ENCODE measurements around the gene UPF1.
"Not testable (repeated sequence)": the region's sequence is repeated elsewhere in the genome, so short reads cannot be mapped to it uniquely, and the experiment has no call there.

The UPF1 gene

DNA sequence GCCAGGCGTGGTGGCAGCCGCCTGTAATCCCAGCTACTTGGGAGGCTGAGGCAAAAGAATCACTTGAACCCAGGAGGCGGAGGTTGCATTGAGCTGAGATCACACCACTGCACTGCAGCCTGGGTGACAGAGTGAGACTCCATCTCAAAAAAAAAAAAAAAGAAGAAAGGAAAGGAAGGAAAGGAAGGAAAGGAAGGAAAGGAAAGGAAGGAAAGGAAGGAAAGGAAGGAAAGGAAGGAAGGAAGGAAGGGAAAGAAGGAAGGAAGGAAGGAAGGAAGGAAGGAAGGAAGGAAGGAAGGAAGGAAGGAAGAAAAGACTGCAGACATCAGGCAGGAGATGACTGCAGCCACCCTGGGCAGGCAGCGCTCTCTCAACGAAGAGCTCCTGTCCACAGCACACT, 70.8 kb downstream of the UPF1 start:
- H3K9me3 Mint-ChIP-seq, H3K4me1 Mint-ChIP-seq, H3K27me3 Mint-ChIP-seq, H3K36me3 Mint-ChIP-seq, H3K27ac Mint-ChIP-seq, H3K4me3 Mint-ChIP-seq: not testable (repeated sequence)

- Mint-ChIP-seq H3K36me3 (peaks cover 6% of the 10 kb centered on the region), H3K4me3 (no peak overlapping the region), H3K9me3 (no peaks in the 10 kb centered on the region), H3K4me1 (no peaks in the 10 kb centered on the region), H3K27me3 (no peaks in the 10 kb centered on the region), H3K27ac (no peak overlapping the region)
Measured at GRCh38 chr19:18903156-18904037, 71.6 kb downstream of the UPF1 start.

- Mint-ChIP-seq H3K4me1 (peaks cover under 1% of the 10 kb centered on the region), H3K27me3 (no peaks in the 10 kb centered on the region), H3K36me3 (peaks cover 6% of the 10 kb centered on the region), H3K4me3 (no peak overlapping the region), H3K9me3 (no peaks in the 10 kb centered on the region), H3K27ac (no peak overlapping the region)
Measured at GRCh38 chr19:18904334-18905057, 72.7 kb downstream of the UPF1 start.

- Mint-ChIP-seq H3K27ac (no peak overlapping the region), H3K4me1 (peaks cover 4% of the 10 kb centered on the region), H3K27me3 (no peaks in the 10 kb centered on the region), H3K9me3 (no peaks in the 10 kb centered on the region), H3K4me3 (no peak overlapping the region), H3K36me3 (peaks cover 8% of the 10 kb centered on the region)
Measured at GRCh38 chr19:18905058-18905456, 73.3 kb downstream of the UPF1 start.

DNA sequence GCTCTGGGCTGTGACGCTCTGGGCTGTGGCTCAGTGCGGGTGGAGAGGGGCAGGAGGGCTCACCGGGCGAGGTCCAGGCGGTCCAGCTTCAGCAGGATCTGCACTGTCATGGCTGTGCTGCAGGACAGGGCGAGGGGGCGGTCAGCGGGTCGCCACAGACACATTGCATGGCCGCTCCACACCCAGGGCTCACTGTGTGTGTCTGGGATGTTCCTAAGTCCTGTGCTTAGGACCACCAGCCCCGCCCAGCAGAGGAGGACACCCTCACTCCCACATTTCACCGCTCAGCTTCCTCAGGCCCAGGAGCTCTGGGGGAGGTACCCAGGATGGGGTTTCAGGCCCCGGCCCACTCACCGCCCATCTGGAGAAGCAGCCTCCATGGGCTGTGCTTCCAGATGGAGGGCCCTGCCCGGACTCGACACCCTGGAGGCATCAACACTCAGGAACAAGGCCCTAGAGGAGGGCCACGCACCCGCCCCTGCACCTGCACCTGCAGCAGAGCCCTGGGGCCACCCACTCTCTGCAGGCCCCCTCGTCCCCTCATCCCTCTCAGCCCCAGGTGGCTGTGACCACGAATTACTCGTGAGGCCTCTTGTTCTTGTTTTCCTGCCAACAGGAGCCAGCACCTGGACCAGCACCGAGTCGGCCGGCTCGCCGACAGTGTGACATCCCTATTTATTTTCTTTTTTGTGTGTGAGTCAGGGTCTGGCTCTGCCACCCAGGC, 73.9 kb downstream of the UPF1 start:
- Mint-ChIP-seq H3K36me3 (peaks cover 8% of the 10 kb centered on the region), H3K9me3 (no peaks in the 10 kb centered on the region), H3K27ac (no peak overlapping the region), H3K4me1 (peaks cover 4% of the 10 kb centered on the region), H3K27me3 (no peaks in the 10 kb centered on the region), H3K4me3 (no peak overlapping the region)

GRCh38 chr19:18906605-18907519, 75.1 kb downstream of the UPF1 start:
- H3K4me1 Mint-ChIP-seq = peaks cover 4% of the 10 kb centered on the region
- H3K4me3 Mint-ChIP-seq = no peak overlapping the region
- no peaks in the 10 kb centered on the region for H3K9me3 Mint-ChIP-seq
- no peak overlapping the region for H3K27ac Mint-ChIP-seq
- no peaks in the 10 kb centered on the region for H3K27me3 Mint-ChIP-seq
- H3K36me3 Mint-ChIP-seq = peaks cover 8% of the 10 kb centered on the region

GRCh38 chr19:18908917-18909619, 77.3 kb downstream of the UPF1 start:
- Mint-ChIP-seq H3K27me3 (no peaks in the 10 kb centered on the region), H3K9me3 (no peaks in the 10 kb centered on the region), H3K27ac (no peak overlapping the region), H3K36me3 (peaks cover 13% of the 10 kb centered on the region), H3K4me1 (peaks cover 16% of the 10 kb centered on the region), H3K4me3 (no peak overlapping the region)

GRCh38 chr19:18910010-18910409, 78.3 kb downstream of the UPF1 start:
- no peaks in the 10 kb centered on the region for H3K9me3 Mint-ChIP-seq
- H3K4me1 Mint-ChIP-seq = peaks cover 19% of the 10 kb centered on the region
- H3K36me3 Mint-ChIP-seq = peaks cover 13% of the 10 kb centered on the region
- H3K27me3 Mint-ChIP-seq = no peaks in the 10 kb centered on the region
- no peak overlapping the region for H3K4me3 Mint-ChIP-seq
- H3K27ac Mint-ChIP-seq = no peak overlapping the region

DNA sequence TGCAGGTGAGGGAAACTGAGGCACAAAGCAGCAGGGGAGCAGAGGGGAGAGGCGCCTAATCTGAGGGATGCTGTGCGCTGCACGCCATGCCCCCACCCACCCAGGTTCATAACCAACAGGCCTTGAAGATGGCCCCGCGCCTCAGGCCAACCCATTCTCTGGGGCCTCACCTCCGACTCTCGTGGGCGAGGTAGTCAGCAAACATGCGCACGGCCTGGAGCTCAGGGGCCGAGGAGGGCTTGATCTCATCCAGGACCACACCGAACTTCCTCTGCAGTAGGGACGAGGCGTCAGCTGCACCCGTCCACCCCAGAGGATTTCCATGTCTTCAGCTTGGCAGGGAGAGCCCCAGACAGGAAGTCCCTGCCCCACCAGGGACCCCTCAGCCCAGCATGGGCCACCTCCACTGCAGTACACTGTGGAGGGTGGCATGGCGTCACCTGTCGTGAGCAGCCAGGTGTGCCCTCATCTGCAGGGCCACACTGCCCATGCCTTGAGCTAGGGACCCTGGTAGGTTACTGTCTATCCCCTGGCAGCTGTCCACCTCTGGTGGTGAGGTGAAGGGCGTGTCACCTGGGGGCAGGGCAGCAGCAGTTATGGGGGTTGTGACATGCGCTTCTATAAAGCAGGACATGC, 79.2 kb downstream of the UPF1 start:
- H3K27me3 Mint-ChIP-seq = no peaks in the 10 kb centered on the region
- H3K27ac Mint-ChIP-seq = no peak overlapping the region
- peaks cover 25% of the 10 kb centered on the region for H3K4me1 Mint-ChIP-seq
- H3K4me3 Mint-ChIP-seq = no peak overlapping the region
- H3K36me3 Mint-ChIP-seq = peaks cover 12% of the 10 kb centered on the region
- H3K9me3 Mint-ChIP-seq = no peaks in the 10 kb centered on the region

- Mint-ChIP-seq H3K4me1 (peaks cover 39% of the 10 kb centered on the region), H3K9me3 (no peaks in the 10 kb centered on the region), H3K27me3 (no peaks in the 10 kb centered on the region), H3K36me3 (peaks cover 12% of the 10 kb centered on the region), H3K27ac (no peak overlapping the region), H3K4me3 (no peak overlapping the region)
Measured at GRCh38 chr19:18912933-18913332, 81.2 kb downstream of the UPF1 start.

DNA sequence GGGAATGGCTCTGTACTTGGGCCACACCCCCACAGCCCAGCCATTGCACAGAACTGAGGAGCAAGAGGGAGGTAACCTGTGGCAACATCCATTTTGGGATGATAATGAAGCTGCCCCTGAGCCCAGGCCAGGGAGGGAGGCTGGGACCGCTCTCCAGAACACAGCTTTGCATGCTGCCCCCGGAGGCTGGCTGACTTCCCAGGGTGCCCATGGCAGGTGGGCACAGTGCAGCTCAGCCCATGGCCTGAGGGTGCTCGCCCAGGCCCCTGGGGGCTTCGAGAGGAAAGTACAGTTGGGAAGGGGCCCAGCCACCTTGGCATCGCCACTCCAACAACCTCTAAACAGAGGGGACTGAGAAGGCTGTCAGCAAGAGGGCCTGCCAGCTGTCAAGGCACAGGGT, 81.7 kb downstream of the UPF1 start:
- Mint-ChIP-seq H3K36me3 (peaks cover 12% of the 10 kb centered on the region), H3K27me3 (no peaks in the 10 kb centered on the region), H3K9me3 (no peaks in the 10 kb centered on the region), H3K27ac (no peak overlapping the region), H3K4me1 (peaks cover 43% of the 10 kb centered on the region), H3K4me3 (no peak overlapping the region)

- Mint-ChIP-seq H3K9me3 (no peaks in the 10 kb centered on the region), H3K4me3 (peak overlapping the region; percentile 52), H3K4me1 (peaks cover 49% of the 10 kb centered on the region), H3K27me3 (no peaks in the 10 kb centered on the region), H3K36me3 (peaks cover 11% of the 10 kb centered on the region), H3K27ac (no peak overlapping the region)
Measured at GRCh38 chr19:18915639-18916038, 83.9 kb downstream of the UPF1 start.

- H3K27ac Mint-ChIP-seq = peak overlapping the region; percentile 46
- H3K9me3 Mint-ChIP-seq, H3K27me3 Mint-ChIP-seq: not testable (repeated sequence)
- H3K36me3 Mint-ChIP-seq = peaks cover 11% of the 10 kb centered on the region
- H3K4me1 Mint-ChIP-seq = peaks cover 62% of the 10 kb centered on the region
- peak overlapping the region; percentile 78 for H3K4me3 Mint-ChIP-seq
Measured at GRCh38 chr19:18917593-18917992, 85.8 kb downstream of the UPF1 start.

Data from activated naive CD4-positive, alpha-beta T cell treated with anti-CD3 and anti-CD28 coated beads, Interleukin-2, amount 50 U/mL, for 24 hours (primary cell).